ENCODE measurements around the gene LRRC4. TPM values are rescaled to one million over a fixed set of nuclear protein-coding genes. Genes with fewer than 3 reads are reported as not detected.

LRRC4 gene
- total and polyA plus RNA-seq, 11 donors, result 0.89 to 6.8 (median 3.9) TPM

DNA sequence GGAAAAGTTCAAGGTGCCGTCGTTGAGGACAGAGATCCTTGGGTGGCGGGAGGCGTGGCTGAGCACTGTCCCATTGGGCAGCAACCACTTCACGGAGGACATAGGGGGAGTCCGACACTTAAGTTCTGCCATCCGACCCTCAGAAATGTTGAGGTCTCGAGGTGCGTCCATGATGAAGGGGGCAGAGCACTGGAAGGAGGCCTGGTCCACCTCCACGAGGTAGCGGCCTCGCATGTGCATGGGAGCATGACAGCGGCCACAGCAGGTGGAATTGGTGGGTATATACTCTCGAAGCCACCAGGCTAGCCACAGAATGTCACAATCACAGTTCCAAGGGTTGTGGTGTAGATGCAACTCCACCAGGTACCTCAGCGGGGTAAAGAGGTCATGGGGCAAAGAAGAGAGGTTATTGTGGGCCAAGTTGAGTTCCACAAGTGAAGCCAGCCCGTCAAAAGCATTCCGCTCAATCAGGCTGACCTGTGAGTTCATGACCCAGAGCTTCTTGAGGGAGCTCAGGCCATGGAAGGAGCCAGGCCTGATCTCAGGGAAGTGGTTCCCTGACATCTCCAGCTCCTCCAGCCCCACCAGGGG lies 1.7 kb downstream of the LRRC4 start:
- WGBS, 4 donors, result 96 to 97% (median 97%) methylated on average over 12 to 17 of the region's 17 CpGs
- Histone ChIP-seq H3K27me3 (no peaks in the 10 kb centered on the region), H3K4me1 (peaks cover 0 to 51% (median 22%) of the 10 kb centered on the region in 12 donors), H3K4me3 (no peak overlapping the region), H3K27ac (no peak overlapping the region), H3K36me3 (peaks cover 0 to 6% (median 0%) of the 10 kb centered on the region in 9 donors), H3K9me3 (no peaks in the 10 kb centered on the region)
- ATAC-seq (no peak), DNase-seq (no peak)
- intact Hi-C loops (cut with DNase I), result no loop called here
- TF ChIP-seq, protein P1, sequence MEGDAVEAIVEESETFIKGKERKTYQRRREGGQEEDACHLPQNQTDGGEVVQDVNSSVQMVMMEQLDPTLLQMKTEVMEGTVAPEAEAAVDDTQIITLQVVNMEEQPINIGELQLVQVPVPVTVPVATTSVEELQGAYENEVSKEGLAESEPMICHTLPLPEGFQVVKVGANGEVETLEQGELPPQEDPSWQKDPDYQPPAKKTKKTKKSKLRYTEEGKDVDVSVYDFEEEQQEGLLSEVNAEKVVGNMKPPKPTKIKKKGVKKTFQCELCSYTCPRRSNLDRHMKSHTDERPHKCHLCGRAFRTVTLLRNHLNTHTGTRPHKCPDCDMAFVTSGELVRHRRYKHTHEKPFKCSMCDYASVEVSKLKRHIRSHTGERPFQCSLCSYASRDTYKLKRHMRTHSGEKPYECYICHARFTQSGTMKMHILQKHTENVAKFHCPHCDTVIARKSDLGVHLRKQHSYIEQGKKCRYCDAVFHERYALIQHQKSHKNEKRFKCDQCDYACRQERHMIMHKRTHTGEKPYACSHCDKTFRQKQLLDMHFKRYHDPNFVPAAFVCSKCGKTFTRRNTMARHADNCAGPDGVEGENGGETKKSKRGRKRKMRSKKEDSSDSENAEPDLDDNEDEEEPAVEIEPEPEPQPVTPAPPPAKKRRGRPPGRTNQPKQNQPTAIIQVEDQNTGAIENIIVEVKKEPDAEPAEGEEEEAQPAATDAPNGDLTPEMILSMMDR (IDR thresholded peaks at IDR 0.05), result no peak
- TF ChIP-seq POLR2A (IDR thresholded peaks at IDR 0.05), result no peak

DNA sequence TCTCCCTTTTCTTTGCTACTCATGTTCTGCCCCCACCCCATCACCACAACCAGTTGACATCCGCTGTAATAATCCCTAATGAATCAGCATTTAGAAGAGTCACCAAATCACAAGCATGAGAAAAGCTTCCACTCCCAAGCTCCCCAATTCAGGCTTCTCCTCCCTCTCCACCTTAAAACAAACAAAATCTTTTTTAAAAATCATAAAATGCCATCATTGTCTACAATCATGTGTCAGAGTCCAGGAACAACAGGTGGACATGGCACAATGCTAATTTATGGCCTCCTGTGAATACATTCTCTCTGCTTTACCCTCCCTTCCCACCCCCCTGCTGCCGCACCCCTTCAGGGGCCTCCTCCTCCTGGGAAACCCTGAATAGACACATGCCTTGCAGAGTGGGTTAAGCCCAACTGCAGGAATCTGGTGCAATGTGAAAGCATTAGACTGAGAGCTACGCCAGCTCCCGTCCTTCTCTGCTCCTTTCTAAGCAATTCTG lies 3.7 kb downstream of the LRRC4 start:
- TF ChIP-seq, protein P1 (IDR thresholded peaks at IDR 0.05), result no peak
- no peak for TF ChIP-seq POLR2A (IDR thresholded peaks at IDR 0.05)
- H3K4me1 ChIP-seq, result peaks cover 0 to 44% (median 17%) of the 10 kb centered on the region in 12 donors
- H3K27ac ChIP-seq, result no peak overlapping the region
- peaks cover 0 to 6% (median 0%) of the 10 kb centered on the region in 9 donors for H3K36me3 ChIP-seq
- H3K4me3 ChIP-seq, result peak overlapping the region in 1 of 12 donors; percentile 0
- no peaks in the 10 kb centered on the region for H3K9me3 ChIP-seq
- no peak for ATAC-seq
- WGBS, 4 donors, result 63 to 71% (median 68%) methylated on average over 4 of the region's 4 CpGs
- H3K27me3 ChIP-seq, result no peaks in the 10 kb centered on the region
- DNase-seq, result no peak
- intact Hi-C loops (cut with DNase I), result no loop called here

DNA sequence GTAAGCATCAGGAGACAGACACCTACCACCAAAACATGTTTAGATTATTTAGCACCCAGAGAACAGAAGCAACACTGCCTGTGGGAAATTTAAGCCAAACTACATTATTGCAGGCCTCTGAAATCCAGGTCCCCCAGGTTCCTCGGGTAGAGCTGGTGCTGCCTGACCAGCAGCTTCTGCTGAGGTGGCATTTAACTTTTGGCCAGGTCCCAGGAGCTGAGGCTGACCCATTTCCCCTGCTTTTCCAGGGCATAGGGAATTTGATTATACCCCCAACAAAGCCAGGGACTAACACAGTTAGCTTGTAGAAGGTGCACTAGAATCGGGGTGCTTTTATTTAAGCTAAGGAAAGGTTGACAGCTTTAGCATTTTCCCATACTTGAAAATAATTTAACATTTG lies 4.7 kb downstream of the LRRC4 start:
- intact Hi-C loops (cut with DNase I), result no loop called here
- Histone ChIP-seq H3K4me1 (peaks cover 0 to 44% (median 16%) of the 10 kb centered on the region in 12 donors), H3K27ac (no peak overlapping the region), H3K36me3 (peaks cover 0 to 6% (median 0%) of the 10 kb centered on the region in 9 donors), H3K4me3 (no peak overlapping the region), H3K9me3 (no peaks in the 10 kb centered on the region), H3K27me3 (no peaks in the 10 kb centered on the region)
- DNase-seq (no peak), ATAC-seq (no peak)
- no peak for TF ChIP-seq POLR2A (IDR thresholded peaks at IDR 0.05)
- TF ChIP-seq, protein P1 (IDR thresholded peaks at IDR 0.05), result no peak
- WGBS, 4 donors, result 58 to 81% (median 66%) methylated on average over 2 of the region's 2 CpGs

DNA sequence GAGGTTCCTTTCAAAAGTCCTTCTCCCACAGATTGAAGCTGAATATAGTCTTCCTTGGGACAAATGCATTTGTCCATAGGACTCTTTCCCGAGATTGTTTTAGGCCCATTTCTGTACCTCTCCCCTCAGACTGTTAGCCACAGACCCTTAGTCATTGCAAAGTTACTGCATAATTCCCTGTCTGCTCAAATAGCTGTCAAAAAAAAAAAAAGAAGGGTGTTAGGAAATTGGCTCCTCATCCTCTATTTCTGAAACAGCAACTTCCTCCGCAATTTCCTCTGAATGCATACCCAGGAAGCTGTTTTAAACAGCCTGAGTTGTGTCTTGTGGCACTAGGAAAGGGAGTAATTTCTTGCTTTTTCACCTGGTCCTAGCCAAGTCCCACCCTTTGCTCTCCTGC lies 5.4 kb downstream of the LRRC4 start:
- Histone ChIP-seq H3K9me3 (no peaks in the 10 kb centered on the region), H3K36me3 (peaks cover 0 to 10% (median 0%) of the 10 kb centered on the region in 9 donors), H3K4me1 (peaks cover 0 to 44% (median 16%) of the 10 kb centered on the region in 12 donors), H3K27ac (no peak overlapping the region), H3K27me3 (no peaks in the 10 kb centered on the region), H3K4me3 (no peak overlapping the region)
- DNase-seq, result no peak
- 51 to 68% (median 61%) methylated on average over 2 of the region's 2 CpGs for WGBS, 4 donors
- peak in 1 of 4 donors; percentile 16 for ATAC-seq
- intact Hi-C loops (cut with DNase I), result no loop called here
- TF ChIP-seq, protein P1 (IDR thresholded peaks at IDR 0.05), result no peak
- no peak for TF ChIP-seq POLR2A (IDR thresholded peaks at IDR 0.05)
